Inferior parietal cortex (tissue), 1 donor: Measurements from ENCODE around the gene FADS6.

ENCODE experiments used
- DNase-seq: peaks from one replicate; pipeline ENCODE4 v3.0.0-alpha.2; 2016; ENCODE audit errors: extremely low spot score

The FADS6 gene

DNA sequence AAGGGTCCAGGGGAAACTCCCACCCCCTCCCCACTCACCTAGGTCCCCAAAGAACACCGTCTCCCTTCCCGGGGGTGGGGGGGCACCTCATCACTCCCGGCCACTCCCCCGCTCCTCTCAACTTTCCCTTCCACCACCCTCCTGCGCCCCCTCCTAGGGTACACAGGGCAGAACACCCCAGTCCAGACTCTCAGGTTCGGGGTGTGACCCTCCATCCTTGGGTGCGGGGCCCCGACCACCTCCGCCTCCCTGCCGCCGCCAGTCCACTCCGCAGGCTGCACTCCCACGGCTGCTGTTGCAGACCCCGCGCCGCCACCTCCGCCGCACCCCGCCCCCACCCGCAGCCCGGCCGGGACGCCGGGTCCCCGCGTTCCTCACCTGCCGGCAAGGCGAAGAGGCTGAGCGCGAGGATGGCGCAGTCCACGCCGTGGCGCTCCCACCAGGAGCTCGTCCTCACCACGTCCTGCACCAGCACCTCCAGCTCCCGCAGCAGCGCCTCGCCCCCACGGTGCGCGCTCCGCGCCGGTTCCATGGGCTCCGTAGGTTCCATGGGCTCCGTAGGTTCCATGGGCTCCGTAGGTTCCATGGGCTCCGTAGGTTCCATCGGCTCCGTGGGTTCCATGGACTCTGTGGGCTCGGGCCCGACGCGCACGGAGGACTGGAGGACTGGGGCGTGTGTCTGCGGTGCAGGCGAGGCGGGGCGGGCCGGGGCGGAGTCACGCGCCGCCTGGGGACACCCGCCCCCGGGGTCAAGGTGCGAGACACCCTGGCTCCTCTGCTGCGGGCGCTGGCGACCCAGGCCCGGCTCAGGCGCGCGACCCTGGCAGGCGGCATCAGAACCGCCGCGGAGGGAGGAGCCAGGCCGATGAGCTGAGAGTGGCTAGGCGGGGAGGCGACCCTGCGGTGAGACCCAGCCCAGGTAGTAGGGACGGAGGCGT lies at the start of gene FADS6:
FADS6 (minus strand) TSS at position 660 of the 938 bp plus-strand sequence; CDS start at position 622, 38 bp downstream.
- DNase-seq = no peak

GRCh38 chr17:74941128-74941725 lies 47.8 kb upstream of the FADS6 start:
- DNase-seq = no peak

DNA sequence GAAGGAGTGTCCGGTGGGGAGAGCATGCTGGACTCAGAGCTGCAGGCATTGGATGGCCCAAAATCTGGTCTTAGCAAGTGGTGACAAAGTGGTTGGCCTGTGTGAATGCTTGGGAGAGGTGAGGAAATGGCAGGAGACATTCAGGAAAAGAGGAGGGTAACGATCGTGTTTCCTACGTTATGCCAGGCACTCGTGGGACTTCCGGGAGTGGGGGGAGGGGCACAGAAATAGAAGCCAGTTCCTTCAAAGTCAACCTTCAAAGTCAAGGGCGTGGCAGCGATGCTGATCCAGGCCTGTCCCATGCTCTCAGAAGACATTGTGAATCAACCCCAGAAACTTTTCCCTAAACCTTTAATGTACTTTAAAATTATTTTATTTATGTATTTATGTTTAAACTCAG lies 46.1 kb upstream of the FADS6 start:
- no peak for DNase-seq

DNA sequence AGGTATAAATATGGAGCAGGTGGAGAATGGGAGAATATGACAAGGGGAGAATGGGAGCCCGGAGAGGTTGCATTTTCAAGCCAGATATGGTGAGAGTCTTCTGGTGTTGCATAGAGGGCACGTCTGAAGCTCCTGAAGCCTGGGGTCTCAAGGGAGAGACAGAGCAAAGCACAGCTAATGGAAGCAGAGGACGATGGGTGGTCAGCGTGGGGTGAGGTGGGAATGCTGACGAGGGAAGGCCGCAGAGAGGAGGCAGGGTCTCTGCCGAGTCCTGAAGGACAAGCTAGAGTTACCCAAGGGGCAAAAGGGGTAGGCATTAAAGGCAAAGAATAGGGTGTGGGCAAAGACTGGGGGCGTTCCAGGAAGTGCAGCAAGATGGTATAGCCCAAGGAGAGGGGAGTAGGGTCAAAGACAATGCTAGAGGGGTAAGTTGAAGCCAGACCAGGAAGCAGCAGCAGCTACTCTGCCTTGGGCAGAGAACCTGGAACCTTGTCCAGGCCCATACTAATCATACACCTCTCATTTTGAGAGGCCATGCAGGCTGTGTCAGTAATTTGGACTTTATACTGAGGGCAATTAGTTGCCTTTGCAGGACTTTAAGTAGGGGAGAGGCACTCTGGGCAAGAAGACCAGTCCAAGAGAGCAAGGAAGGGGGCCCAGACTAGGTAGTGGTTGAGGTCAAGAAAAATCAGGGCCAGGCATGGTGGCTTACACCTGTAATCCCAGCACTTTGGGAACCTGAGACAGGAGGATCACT lies 44.9 kb upstream of the FADS6 start:
- DNase-seq = no peak

- no peak for DNase-seq
These were observed 43.9 kb upstream of the FADS6 start for GRCh38 chr17:74937064-74938051.

DNA sequence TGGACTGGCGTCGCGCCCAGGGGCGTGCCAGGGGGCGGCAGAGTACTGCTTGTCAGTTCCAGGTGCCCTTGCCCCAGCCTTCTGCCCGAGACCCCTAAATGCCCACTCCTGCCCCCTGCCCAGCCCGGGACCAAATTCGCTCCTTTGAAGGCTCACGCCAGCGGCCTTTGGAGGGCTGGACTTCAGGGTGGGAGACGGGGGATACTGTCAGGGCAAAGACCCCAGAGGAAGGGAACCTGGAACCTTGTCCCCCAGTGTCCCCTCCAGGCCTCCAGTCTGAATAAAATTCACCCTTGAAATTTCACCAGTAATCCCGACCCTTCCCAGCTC lies 43.0 kb upstream of the FADS6 start:
- DNase-seq = no peak

DNA sequence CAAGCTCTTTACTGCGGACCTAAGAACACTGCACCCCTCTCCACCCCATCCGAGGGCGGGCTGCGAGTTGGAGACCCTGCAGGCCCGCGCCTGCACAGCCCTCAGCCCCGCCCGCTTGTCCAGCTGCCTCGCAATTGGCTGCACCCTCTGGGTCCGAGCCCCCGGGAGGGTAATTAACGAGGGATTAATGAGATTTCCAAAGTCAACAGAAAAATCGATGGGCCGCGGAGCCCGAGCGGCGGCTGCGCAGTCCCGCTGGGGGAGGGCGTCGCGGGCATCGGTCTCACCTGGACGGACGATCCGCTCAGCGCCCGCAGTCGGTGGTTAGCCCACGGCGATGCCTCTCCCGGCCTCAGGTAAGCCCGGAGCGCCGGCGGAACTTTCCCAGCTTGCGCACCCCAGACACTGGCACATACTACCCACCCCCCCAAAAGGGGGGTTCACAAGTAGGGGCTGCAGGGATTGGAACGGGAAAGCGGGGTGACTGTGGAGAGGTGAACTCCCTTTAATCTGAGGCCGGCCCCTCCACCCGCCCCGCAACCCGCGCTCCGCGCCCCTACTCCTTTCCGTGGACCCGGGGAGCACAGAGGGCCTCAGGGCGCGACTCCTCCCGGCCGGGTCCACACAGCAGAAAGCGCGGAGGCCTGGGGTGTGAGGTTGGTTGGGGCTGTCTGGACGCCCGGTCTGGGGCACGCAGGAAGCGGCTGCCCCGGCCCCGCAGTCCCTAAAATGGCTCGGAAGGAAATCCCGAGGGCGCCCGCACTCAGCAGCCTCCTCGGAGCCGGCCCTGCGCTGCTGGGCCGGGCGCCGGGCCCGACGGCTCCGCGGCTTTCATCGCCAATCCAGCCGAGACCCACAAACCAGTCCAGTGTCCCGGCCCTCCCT lies 42.4 kb upstream of the FADS6 start, which contains the start of gene OTOP3:
OTOP3 (plus strand) TSS at position 314 of the 885 bp plus-strand sequence; CDS start at position 338, 24 bp downstream.
- DNase-seq = no peak

GRCh38 chr17:74935048-74935447 lies 41.6 kb upstream of the FADS6 start:
- DNase-seq = no peak

DNA sequence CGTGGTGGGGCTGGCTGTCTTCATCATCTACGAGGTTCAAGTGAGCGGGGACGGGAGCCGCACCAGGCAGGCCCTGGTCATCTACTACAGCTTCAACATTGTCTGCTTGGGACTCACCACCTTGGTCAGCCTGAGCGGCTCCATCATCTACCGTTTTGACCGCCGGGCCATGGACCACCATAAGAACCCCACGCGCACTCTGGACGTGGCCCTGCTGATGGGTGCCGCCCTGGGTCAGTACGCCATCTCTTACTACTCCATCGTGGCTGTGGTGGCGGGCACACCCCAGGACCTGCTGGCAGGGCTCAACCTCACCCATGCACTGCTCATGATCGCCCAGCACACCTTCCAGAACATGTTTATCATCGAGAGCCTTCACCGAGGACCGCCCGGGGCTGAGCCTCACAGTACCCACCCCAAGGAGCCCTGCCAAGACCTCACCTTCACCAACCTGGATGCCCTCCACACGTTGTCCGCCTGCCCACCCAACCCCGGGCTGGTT lies 37.2 kb upstream of the FADS6 start:
- no peak for DNase-seq

GRCh38 chr17:74928786-74929185 lies 35.4 kb upstream of the FADS6 start:
- DNase-seq = no peak

- no peak for DNase-seq
These were observed 31.8 kb upstream of the FADS6 start for GRCh38 chr17:74925242-74925641.

- DNase-seq = no peak
These were observed 31.0 kb upstream of the FADS6 start, which contains the start of gene OTOP2 for GRCh38 chr17:74924250-74924948. Gene OTOP2, plus strand, starts transcription at chr17:74924273. Its CDS starts 360 bp downstream, at chr17:74924633.

DNA sequence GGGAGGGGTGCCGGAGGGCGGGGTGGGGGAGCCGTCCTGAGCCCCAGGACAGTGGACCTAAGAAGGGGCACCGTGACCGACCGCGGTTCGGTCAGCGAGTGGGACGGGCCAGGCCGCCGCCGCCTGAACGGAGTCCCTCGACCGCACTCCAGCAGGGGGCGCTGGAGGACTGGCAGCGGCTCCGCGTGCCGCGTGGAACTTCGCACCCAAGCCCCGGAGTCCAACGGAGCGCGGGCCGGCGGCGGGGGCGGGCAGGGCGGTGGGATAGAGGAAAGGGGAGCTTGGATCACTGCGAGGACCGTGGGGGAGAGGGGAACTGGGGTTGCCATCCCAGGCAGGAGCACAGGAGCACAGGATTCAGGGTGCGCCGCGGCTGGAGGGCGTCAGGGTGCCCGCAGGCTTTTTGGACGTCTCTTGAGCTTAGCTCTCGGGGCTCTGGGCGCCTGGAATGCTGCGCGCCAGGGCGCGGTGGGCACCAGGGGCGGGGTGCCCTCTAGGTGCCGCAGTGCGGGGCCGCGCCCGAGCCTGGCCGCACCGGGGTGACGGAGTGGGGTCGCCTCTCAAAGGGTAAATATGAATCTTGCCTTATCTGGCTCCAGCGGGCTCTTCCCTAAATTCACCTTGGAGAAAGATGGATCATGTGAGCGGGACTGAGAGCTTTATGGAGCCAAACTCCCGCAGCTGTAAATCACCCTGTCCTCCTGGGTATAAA lies 30.3 kb upstream of the FADS6 start:
- peak; percentile 32 for DNase-seq

DNA sequence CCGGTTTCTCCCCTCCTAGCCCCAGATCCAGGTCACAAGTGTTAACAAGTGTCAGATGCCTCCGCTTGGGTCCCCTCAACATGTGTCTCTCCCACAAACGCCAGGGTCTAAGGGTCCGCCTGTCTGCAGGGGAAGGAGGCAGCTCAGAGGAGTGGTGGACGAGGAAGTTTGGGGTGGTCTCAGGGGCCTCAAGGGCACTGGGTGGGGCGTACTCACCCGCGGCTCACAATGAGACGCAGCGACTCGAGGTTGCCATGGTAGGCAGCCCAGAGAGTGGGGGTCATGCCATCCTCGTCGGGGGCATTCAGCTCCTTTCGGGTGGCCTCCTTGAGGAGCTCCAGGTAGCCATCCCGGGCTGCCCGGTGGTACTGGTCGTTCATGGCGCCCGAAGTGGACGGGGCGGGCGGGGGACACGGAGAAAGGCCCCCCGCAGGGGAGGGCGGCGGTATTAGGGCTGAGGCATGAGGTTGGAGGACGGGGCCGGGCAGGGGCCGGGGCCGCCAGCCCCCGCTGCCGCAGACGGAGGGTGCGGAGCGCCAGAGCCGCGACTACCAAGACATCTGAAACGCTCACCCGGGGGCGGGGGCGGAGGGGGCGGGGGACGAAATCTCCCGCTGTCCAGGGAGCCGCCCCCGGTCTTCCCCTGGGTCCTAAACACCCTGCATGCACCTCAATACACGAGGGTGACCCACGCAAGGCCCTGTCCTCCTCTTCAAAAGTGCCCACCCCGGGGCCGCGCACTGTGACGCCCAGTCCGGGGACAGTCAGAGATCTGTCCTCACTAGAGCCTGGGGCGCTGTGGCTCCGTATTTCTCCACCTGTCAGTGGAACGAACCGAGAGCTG lies 29.5 kb upstream of the FADS6 start, which contains the start of gene USH1G:
USH1G (minus strand) TSS at position 562 of the 844 bp plus-strand sequence; CDS start at position 380, 182 bp downstream.
- DNase-seq = no peak

- DNase-seq = no peak
These were observed 28.7 kb upstream of the FADS6 start for GRCh38 chr17:74922172-74922571.

DNA sequence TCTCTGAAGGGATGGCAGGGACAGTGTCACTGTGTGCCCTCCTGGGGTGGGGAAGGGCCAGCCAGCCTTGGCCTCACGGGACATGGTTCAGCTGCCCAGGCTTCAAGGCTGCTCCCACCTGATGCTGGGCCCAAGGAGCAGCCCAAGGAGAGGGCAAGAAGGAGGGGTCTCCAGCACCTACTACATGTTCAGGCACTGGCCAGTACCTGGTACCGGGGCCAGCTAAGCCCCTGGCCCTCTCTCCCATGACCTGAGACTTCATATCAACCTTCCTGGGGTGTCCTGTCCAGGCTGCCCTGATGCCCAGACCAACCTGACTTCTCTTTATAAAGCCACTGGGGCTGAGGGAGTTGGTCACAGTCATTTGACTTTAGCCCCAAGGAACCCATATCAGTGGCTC lies 28.3 kb upstream of the FADS6 start:
- no peak for DNase-seq

DNA sequence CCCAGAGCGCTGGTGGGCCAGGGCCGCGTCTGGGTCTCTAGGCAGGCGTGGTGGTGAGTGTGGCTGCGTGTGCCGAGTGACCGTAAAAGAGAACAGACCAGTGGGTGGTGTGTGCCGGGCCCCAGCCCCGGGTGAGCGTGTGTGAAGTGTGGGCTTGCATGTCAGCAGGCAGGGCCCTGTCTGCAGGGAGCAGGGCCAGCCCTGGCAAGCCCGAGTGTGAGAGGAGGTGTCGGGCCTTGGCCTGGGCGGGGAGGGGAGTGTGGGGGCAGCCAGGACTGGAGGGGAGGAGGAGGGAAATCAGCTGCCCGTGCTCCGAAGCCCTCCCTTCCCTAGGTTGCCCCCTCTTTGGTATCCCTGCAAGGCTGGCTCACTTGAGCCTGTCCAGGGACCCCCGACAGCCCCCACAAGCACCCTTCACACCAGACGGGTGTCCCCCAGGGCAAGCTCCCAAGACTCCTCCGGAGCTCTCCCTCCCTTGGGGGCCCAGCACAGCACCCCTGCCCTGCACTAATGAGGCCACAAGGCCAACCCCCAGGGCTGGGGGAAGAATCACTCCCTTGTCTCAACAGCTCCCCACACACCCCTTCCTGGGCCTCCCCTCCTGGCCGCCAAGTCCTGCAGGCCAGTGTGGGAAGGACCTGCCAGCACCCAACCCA lies 27.7 kb upstream of the FADS6 start:
- no peak for DNase-seq
